ENCODE measurements around the gene SCAMP1. TPM values are rescaled to one million over a fixed set of nuclear protein-coding genes. Genes with fewer than 3 reads are reported as not detected.

Gene SCAMP1
- total and polyA plus RNA-seq, 2 of the 8 experiments (the other 6 are each of a cell fraction or from before 2014, with no cell fraction given) = 18.6 to 55.9 TPM

GRCh38 chr5:78430866-78431265, 70.4 kb downstream of the SCAMP1 start:
- H3K23ac ChIP-seq (ENCODE audit: insufficient read length) = no peak overlapping the region
- TF ChIP-seq POLR2A (IDR thresholded peaks at IDR 0.05; ENCODE audit: control extremely low read depth in 1 of 2, low read depth in 2 of 2, low read length in 2 of 2) (no peak), JUND (IDR thresholded peaks at IDR 0.05; ENCODE audit: low read length) (no peak), TAF1 (IDR thresholded peaks at IDR 0.05; ENCODE audit: low read depth, low read length) (no peak), ZNF274 (IDR thresholded peaks at IDR 0.05; ENCODE audit: borderline replicate concordance, extremely low read depth, low read length) (no peak), KDM1A (IDR thresholded peaks at IDR 0.05; ENCODE audit: borderline replicate concordance, low read length) (no peak)

More at GRCh38 chr5:78430866-78431265, 70.4 kb downstream of the SCAMP1 start:
- H3K4ac ChIP-seq (replicated peaks; ENCODE audit: insufficient read length, low read depth, low read length) = no peak overlapping the region
- no peak overlapping the region for H2BK5ac ChIP-seq (ENCODE audit: low read depth, low read length)
- H3K9me3 ChIP-seq (ENCODE audit: insufficient read depth in 2 of 2, low read depth in 1 of 2, low read length in 1 of 2) = no peaks in the 10 kb centered on the region
- no peak overlapping the region for H3K9ac ChIP-seq (replicated peaks in 1 of 4; ENCODE audit: extremely low read depth in 1 of 4, low read depth in 3 of 4, low read length in 3 of 4)
- H2BK20ac ChIP-seq (ENCODE audit: low read length) = no peak overlapping the region
- no peak for FAIRE-seq
- no peaks in the 10 kb centered on the region for H3K79me1 ChIP-seq (ENCODE audit: low read depth, low read length)
- H3K4me1 ChIP-seq (replicated peaks in 1 of 4; ENCODE audit: control insufficient read depth in 3 of 4, insufficient read depth in 4 of 4, low read length in 3 of 4) = no peaks in the 10 kb centered on the region
- H2BK120ac ChIP-seq (replicated peaks; ENCODE audit: low read depth, low read length) = no peak overlapping the region
- H3K4me2 ChIP-seq (ENCODE audit: insufficient read depth in 1 of 2, low read depth in 2 of 2, low read length in 2 of 2) = no peak overlapping the region
- no peaks in the 10 kb centered on the region for H4K20me1 ChIP-seq (replicated peaks in 1 of 2; ENCODE audit: control insufficient read depth in 1 of 2, insufficient read depth in 2 of 2, low read length in 2 of 2)
- no peak overlapping the region for H3K56ac ChIP-seq (replicated peaks; ENCODE audit: insufficient read length, low read depth, low read length)
- DNase-seq (ENCODE audit: low read depth in 1 of 2, low spot score in 2 of 2) = no peak
- H2BK12ac ChIP-seq (ENCODE audit: low read depth, low read length) = no peak overlapping the region
- 88% methylated on average over 1 of the region's 1 CpG; no CpG with 5 or more reads in 1 of the 2 experiments for WGBS, 2 experiments (ENCODE audit: extremely low coverage in 1 of 2, insufficient coverage in 1 of 2, insufficient read length in 1 of 2, insufficient replicate concordance in 2 of 2, low coverage in 1 of 2, low lambda C conversion rate in 2 of 2, missing lambda C conversion rate in 1 of 2)
- no peak overlapping the region for H4K5ac ChIP-seq (ENCODE audit: insufficient read length, low read depth, low read length)
- no peak overlapping the region for H3K18ac ChIP-seq (ENCODE audit: extremely low read depth, low read length)
- no peak overlapping the region for H3K27ac ChIP-seq (ENCODE audit: low read depth, low read length)
- no peak overlapping the region for H2AFZ ChIP-seq (ENCODE audit: low read length)
- no peaks in the 10 kb centered on the region for H3K23me2 ChIP-seq (ENCODE audit: low read depth, low read length)
- no peak overlapping the region for H4K8ac ChIP-seq (ENCODE audit: extremely low read depth, insufficient read depth, low read length)
- H3K36me3 ChIP-seq (ENCODE audit: control insufficient read depth in 2 of 4, insufficient read depth in 4 of 4, low read length in 3 of 4) = no peaks in the 10 kb centered on the region; a peak in 1 of 8 replicates
- no peaks in the 10 kb centered on the region for H3K79me2 ChIP-seq (ENCODE audit: control insufficient read depth in 1 of 2, insufficient read depth in 2 of 2, low read length in 2 of 2)
- H4K91ac ChIP-seq (replicated peaks; ENCODE audit: insufficient read length, low read length) = no peak overlapping the region
- no peaks in the 10 kb centered on the region for H3K27me3 ChIP-seq (replicated peaks in 1 of 4; ENCODE audit: control insufficient read depth in 3 of 4, extremely low read depth in 1 of 4, insufficient read depth in 3 of 4, low read length in 3 of 4)
- H2AK5ac ChIP-seq (ENCODE audit: low read depth, low read length) = no peak overlapping the region
- no peak overlapping the region for H3K14ac ChIP-seq (ENCODE audit: insufficient read length)
- H2BK15ac ChIP-seq (ENCODE audit: low read length) = no peak overlapping the region
- no peak overlapping the region for H3K4me3 ChIP-seq (ENCODE audit: extremely low read depth in 1 of 4, insufficient read depth in 2 of 4, low read depth in 3 of 4, low read length in 4 of 4)
- ChIA-PET POLR2A (ENCODE audit: partially characterized antibody) (no interaction called here), CTCF (ENCODE audit: partially characterized antibody) (interaction anchor here (1.0 kb wide), 1 partner anchor 37 kb away, joined by 5 read pairs; no protein-coding TSS in a partner anchor)
